22Rv1 (cell line): ENCODE data around the gene PADI3.

Experiments
- H3K27ac ChIP-seq: fragments of 450-650 bp; 2 replicates; pipeline ENCODE4 v1.5.1; 2017
- ZFX ChIP-seq: fragments of 450-650 bp; IDR thresholded peaks from 2 replicates; pipeline ENCODE4 v1.6.1; 2017; ENCODE audit warnings: antibody characterized with exemption, borderline replicate concordance
- TF ChIP-seq, protein P1 (sequence below): fragments of 450-650 bp; IDR thresholded peaks from 2 replicates; pipeline ENCODE4 v1.5.1; 2017; ENCODE audit warnings: mild to moderate bottlenecking

The PADI3 gene

DNA sequence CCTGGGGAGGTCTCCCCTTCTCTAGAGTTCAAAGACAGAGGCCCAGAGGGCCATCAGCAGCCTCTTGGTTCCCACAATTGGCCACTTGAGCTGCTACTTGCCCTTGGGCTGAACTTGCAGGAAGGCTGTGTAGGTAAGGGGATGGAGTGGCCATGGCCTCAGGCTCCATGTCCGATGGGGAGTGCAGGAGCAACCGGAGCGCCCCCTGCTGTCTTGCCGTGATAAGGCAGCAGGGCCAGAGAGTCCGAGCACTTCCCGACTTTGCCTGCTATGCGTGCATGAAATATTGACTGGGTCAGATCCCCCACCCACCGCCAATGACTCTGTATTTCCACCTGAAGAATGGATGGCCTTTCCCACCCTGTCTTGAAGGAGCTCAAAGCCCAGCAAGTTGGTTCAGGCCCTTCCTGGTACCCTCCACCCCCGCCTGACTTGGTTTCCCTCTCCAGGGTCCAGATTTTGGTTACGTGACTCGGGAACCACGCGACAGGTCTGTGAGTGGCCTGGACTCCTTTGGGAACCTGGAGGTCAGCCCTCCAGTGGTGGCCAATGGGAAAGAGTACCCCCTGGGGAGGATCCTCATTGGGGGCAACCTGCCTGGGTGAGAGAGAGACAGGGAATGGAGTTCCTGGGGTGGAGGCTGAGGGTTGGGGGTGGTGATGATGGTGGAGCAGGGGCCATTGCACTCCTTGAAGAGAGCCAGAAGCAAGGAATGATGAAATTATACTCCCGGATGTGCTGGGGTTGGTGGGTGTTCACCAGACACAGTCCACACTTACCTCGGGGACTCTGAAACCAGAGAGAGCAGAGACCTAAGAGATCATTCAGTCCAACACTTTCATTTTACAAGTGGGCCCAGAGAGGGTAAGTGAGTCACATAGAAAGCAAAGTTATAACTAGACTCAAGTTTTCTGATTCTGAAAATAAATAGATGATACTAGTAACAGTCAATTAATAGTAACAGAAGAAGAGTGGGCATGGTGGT, 25.6 kb downstream of the PADI3 start:
- H3K27ac ChIP-seq = no peak overlapping the region
- TF ChIP-seq, protein P1, sequence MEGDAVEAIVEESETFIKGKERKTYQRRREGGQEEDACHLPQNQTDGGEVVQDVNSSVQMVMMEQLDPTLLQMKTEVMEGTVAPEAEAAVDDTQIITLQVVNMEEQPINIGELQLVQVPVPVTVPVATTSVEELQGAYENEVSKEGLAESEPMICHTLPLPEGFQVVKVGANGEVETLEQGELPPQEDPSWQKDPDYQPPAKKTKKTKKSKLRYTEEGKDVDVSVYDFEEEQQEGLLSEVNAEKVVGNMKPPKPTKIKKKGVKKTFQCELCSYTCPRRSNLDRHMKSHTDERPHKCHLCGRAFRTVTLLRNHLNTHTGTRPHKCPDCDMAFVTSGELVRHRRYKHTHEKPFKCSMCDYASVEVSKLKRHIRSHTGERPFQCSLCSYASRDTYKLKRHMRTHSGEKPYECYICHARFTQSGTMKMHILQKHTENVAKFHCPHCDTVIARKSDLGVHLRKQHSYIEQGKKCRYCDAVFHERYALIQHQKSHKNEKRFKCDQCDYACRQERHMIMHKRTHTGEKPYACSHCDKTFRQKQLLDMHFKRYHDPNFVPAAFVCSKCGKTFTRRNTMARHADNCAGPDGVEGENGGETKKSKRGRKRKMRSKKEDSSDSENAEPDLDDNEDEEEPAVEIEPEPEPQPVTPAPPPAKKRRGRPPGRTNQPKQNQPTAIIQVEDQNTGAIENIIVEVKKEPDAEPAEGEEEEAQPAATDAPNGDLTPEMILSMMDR = peak; percentile 87
- no peak for TF ChIP-seq ZFX

DNA sequence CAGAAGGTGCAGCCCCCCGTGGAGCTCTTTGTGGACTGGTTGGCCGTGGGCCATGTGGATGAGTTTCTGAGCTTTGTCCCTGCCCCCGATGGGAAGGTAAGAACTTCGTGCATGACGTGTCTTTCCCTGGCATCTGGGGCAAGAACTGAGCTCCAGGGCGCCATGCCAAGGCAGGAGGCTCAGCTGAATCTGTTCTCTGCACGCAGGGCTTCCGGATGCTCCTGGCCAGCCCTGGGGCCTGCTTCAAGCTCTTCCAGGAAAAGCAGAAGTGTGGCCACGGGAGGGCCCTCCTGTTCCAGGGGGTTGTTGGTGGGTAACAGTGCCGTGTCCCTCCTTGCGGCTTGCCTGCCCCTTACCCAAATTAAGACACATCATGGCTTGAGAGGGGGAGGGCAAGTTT, 27.7 kb downstream of the PADI3 start:
- no peak overlapping the region for H3K27ac ChIP-seq

DNA sequence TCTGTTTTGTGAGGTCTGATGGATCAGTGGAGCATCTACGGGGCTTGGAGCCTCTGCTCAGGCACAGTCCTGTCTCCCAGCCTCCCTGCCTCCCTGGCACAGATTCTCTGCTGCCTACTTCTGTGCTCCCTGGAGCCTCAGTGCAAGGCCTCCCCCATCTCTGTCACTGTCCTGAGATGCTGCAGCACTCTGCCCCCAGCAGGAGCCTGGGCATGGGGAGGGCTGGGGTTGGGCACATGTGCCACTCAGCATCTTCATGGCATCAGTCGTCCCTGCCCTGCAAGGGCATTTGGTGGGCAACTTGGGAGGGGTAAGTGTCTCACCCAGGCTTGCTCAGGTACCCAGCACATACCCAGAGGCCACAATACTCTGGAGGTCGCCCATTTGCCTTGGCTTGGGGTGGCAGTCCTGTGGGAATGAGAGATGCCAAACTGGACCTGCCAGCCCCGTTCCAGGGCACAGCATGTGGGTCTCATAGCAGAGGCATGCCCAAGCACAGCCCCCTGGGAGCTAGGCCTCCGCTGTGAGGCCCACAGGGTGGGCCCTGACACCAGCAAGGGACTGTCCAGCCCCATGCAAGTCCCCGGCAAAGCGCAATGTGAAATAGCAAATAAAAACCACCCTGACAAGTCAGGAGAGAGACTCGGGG, 28.7 kb downstream of the PADI3 start:
- no peak overlapping the region for H3K27ac ChIP-seq
- TF ChIP-seq ZFX = no peak
- TF ChIP-seq, protein P1 = no peak

More for the DNA sequence above, 27.7 kb downstream of the PADI3 start:
- TF ChIP-seq, protein P1 = no peak
- no peak for TF ChIP-seq ZFX

DNA sequence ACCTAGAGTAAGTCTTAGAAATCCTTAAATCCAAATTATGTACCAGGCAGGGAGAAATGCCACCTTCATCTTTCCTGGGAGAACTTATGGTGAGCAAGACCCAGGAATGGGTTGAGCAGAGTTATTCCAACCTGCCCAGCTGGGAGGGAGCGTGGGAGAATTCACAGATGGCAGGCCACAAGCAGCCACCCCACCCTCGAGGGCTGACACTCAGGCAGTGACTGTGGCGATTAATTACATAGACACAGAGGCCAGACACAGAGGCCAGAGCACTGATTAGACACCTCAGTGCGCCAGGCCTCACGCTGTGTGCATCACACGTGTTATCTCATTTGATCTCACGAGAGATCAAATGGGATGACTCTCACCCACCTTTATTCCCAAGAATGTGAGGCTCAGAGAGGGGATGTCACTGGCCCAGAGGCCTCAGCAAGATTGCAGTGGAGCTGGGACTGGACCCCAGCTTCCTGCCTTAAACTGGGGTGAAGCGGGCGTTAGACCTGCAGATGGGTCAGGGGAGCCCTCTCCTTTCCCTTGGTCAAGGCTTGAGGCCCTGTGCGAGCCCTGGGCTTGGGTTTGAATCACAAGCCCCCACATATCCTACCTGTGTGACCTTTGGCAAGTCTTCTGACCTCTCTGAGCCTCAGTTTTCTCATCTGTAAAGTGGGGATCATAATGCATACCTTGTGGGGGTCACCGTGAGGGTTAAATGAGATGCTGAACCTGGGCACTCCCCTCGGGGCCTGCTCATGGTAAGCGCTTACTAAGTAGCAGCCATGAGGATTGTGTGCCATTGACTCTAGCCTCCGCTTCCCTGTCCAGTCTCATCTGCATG, 30.3 kb downstream of the PADI3 start:
- H3K27ac ChIP-seq = no peak overlapping the region
- no peak for TF ChIP-seq ZFX
- TF ChIP-seq, protein P1 = no peak

DNA sequence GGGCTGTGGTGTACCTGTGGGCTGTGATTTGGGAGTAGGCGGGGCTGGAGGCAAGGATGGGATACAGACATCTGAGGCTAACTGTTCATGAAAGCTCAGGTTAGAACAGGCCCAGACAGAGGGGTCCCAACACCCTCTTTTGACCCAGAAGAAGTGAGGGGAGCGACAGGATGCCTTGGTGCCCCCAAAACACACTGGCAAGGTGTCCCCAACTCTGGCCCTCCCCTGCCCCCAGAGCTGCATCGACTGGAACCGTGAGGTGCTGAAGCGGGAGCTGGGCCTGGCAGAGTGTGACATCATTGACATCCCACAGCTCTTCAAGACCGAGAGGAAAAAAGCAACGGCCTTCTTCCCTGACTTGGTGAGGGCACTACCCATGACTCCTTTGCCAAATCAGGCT, 31.5 kb downstream of the PADI3 start:
- TF ChIP-seq, protein P1 = no peak
- no peak for TF ChIP-seq ZFX
- no peak overlapping the region for H3K27ac ChIP-seq

DNA sequence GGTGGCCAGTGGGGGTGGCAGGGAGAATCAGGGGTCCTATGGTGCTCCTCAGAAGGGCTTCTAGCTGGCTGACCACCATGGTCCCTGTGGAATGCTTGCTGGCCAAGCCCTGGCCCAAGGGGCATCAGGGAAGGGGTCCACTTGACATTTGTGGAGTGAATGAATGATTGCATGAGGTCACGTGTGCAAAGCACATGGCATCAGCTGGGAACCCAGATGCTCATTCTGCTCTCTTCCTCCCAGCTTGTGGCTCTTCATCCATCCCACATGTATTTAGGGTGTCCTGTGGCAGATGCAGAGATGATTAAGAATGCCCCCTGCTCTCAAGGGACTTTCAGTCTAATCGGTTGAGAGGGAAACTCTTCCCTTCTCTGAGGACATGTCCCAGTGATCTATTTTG, 32.0 kb downstream of the PADI3 start:
- TF ChIP-seq ZFX = no peak
- TF ChIP-seq, protein P1 = no peak
- H3K27ac ChIP-seq = no peak overlapping the region
